ENCODE results near the gene GPC6. TPM values are rescaled to one million over a fixed set of nuclear protein-coding genes. Genes with fewer than 3 reads are reported as not detected.
A peak's percentile ranks its signal among the peaks of the same experiment; 100 is the strongest.

GPC6 gene
- total RNA-seq, 2 donors from 2014 or later: 1.6 to 4.0 TPM

DNA sequence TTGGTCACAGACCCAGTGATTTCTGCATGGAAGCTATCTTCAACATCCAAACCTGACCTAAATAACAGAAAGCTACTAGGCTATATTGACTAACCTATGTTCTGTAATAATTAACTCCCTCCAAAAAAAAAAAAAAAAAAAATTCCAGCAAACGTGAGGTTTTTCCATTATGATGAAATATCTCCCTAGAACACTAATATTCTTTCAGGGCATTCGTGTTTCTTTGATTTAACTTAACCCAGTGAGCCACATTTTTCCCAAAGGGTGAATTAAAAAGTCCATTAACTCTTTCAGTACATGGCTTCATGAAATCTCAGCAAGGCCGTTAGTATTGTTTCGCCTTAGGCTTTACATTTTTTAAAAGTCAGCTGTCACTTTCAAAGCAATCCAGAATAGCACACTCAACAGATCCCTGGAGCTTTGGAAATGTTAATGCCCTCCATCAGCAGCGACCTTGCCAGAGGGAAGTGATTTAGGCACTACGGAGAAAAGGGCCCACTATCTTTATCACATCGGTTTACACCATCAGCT lies 1077.1 kb downstream of the GPC6 start:
- no peak overlapping the region for H3K4me3 ChIP-seq
- no peaks in the 10 kb centered on the region for H3K36me3 ChIP-seq (replicated peaks in 1 of 2; ENCODE audit: insufficient read depth in 1 of 2, low read depth in 2 of 2)
- H3K9me3 ChIP-seq: no peaks in the 10 kb centered on the region
- DNase-seq (no peak), ATAC-seq (no peak)
- peaks cover 4% of the 10 kb centered on the region for H3K4me1 ChIP-seq
- H3K27me3 ChIP-seq: no peaks in the 10 kb centered on the region
- no peak overlapping the region for H3K27ac ChIP-seq
- TF ChIP-seq POLR2A (IDR thresholded peaks at IDR 0.05): no peak
- TF ChIP-seq, protein P1, sequence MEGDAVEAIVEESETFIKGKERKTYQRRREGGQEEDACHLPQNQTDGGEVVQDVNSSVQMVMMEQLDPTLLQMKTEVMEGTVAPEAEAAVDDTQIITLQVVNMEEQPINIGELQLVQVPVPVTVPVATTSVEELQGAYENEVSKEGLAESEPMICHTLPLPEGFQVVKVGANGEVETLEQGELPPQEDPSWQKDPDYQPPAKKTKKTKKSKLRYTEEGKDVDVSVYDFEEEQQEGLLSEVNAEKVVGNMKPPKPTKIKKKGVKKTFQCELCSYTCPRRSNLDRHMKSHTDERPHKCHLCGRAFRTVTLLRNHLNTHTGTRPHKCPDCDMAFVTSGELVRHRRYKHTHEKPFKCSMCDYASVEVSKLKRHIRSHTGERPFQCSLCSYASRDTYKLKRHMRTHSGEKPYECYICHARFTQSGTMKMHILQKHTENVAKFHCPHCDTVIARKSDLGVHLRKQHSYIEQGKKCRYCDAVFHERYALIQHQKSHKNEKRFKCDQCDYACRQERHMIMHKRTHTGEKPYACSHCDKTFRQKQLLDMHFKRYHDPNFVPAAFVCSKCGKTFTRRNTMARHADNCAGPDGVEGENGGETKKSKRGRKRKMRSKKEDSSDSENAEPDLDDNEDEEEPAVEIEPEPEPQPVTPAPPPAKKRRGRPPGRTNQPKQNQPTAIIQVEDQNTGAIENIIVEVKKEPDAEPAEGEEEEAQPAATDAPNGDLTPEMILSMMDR (IDR thresholded peaks at IDR 0.05): no peak
- WGBS, 2 donors: 45 to 50% methylated on average over 7 of the region's 7 CpGs
- intact Hi-C loops (cut with DNase I): no loop called here

DNA sequence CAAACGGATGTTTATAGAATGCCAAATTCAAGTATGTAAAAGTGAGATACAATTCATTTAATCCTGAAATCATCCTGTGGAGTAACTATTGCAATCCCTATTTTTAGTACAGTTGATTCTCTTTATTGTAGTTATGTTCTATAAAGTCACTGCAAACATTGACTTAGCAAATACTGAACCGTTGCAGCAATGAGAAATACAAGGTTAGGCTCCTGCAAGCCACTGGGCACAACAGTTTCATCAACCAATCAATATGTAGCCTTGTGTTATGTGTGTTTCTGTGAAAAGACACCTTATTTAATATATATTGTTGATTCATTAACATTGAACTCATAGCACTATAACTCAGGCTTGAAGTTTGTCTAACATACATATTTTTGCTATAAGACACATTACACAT lies 1078.4 kb downstream of the GPC6 start:
- no peaks in the 10 kb centered on the region for H3K9me3 ChIP-seq
- no peak overlapping the region for H3K4me3 ChIP-seq
- peaks cover 4% of the 10 kb centered on the region for H3K4me1 ChIP-seq
- H3K27ac ChIP-seq: no peak overlapping the region
- intact Hi-C loops (cut with DNase I): no loop called here
- ATAC-seq (no peak), DNase-seq (no peak)
- 34 to 44% methylated on average over 2 of the region's 2 CpGs for WGBS, 2 donors
- no peaks in the 10 kb centered on the region for H3K36me3 ChIP-seq (replicated peaks in 1 of 2; ENCODE audit: insufficient read depth in 1 of 2, low read depth in 2 of 2)
- no peaks in the 10 kb centered on the region for H3K27me3 ChIP-seq
- TF ChIP-seq POLR2A (IDR thresholded peaks at IDR 0.05): no peak
- TF ChIP-seq, protein P1 (IDR thresholded peaks at IDR 0.05): no peak

DNA sequence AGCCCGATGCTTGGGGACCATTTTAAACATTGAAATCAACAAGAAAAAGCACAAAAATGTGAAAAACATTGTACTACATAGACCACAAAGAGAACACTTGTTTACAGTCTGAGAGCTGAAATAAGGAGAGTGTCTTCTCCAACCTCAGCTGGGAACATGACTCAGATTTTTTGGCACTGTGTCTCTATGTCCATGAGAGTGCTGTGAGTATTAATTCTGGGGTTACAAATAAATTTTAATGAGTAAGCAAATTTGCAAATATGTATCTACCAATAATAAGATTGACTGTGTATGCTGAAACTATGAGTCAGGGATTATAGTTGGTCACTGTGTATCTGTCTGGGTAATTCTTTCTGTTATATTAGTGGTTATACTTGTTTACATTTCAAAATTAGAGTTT lies 1078.9 kb downstream of the GPC6 start:
- Histone ChIP-seq H3K4me3 (no peak overlapping the region), H3K4me1 (peaks cover 4% of the 10 kb centered on the region), H3K27me3 (no peaks in the 10 kb centered on the region), H3K36me3 (replicated peaks in 1 of 2; ENCODE audit: insufficient read depth in 1 of 2, low read depth in 2 of 2) (no peaks in the 10 kb centered on the region), H3K27ac (no peak overlapping the region), H3K9me3 (no peaks in the 10 kb centered on the region)
- DNase-seq (peak in 1 of 4 donors; percentile 19), ATAC-seq (peak; percentile 40)
- TF ChIP-seq, protein P1 (IDR thresholded peaks at IDR 0.05): no peak
- TF ChIP-seq POLR2A (IDR thresholded peaks at IDR 0.05): no peak
- intact Hi-C loops (cut with DNase I): no loop called here
- 66 to 74% methylated on average over 1 of the region's 1 CpG for WGBS, 2 donors

DNA sequence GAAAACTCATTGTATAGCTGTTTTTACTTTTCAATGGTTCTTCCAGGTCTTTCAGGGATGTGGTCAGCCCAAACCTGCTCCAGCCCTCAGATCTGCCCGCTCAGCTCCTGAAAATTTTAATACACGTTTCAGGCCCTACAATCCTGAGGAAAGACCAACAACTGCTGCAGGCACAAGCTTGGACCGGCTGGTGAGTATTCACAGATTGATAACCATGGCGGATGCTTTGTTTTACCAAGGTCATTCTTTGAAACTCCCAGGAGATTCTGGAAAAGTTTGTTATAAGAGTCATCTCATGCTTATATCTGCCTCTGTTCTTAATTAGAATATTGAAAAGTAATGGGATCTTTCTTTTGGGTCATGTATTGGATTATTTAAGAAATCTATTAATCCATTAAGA lies 1079.3 kb downstream of the GPC6 start:
- intact Hi-C loops (cut with DNase I): no loop called here
- no peak for ATAC-seq
- no peak overlapping the region for H3K27ac ChIP-seq
- no peaks in the 10 kb centered on the region for H3K36me3 ChIP-seq (replicated peaks in 1 of 2; ENCODE audit: insufficient read depth in 1 of 2, low read depth in 2 of 2)
- WGBS, 2 donors: 48 to 54% methylated on average over 4 of the region's 4 CpGs
- H3K9me3 ChIP-seq: no peaks in the 10 kb centered on the region
- peaks cover 4% of the 10 kb centered on the region for H3K4me1 ChIP-seq
- no peak for DNase-seq
- H3K4me3 ChIP-seq: no peak overlapping the region
- no peak for TF ChIP-seq POLR2A (IDR thresholded peaks at IDR 0.05)
- TF ChIP-seq, protein P1 (IDR thresholded peaks at IDR 0.05): no peak
- no peaks in the 10 kb centered on the region for H3K27me3 ChIP-seq

DNA sequence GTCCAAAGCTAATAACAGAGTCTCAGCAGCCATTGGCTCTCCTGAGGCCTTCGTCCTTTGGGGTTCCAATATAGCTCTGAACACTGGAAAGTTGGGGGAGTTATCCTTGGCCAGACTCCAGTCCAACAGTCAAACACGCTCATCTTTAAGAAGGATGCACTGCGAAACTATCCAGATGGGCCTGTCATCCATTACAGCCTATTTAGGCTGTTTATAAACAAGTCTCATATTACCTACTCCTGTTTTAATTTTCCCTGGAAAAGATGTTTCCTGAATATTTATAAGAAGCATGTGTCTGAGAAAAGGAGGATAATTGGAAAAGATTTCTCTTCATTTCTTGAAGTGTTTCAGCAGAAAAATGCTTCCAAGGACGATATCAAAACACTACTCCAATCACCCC lies 1082.2 kb downstream of the GPC6 start:
- no peaks in the 10 kb centered on the region for H3K9me3 ChIP-seq
- no peak overlapping the region for H3K4me3 ChIP-seq
- no peak for DNase-seq
- H3K27me3 ChIP-seq: no peaks in the 10 kb centered on the region
- intact Hi-C loops (cut with DNase I): no loop called here
- TF ChIP-seq POLR2A (IDR thresholded peaks at IDR 0.05): no peak
- TF ChIP-seq, protein P1 (IDR thresholded peaks at IDR 0.05): no peak
- ATAC-seq: no peak
- WGBS, 2 donors: 85 to 90% methylated on average over 4 of the region's 4 CpGs
- no peak overlapping the region for H3K27ac ChIP-seq
- no peaks in the 10 kb centered on the region for H3K36me3 ChIP-seq (replicated peaks in 1 of 2; ENCODE audit: insufficient read depth in 1 of 2, low read depth in 2 of 2)
- peaks cover 8% of the 10 kb centered on the region for H3K4me1 ChIP-seq
